Esophagus squamous epithelium (tissue), 4 donors: ENCODE measurements around the gene SERPINA1.

Experiments used
- CTCF ChIP-seq, 6 experiments: fragments of 450-650 bp in 4 of 6; fragments of 200-600 bp in 2 of 6; sonication (generic) in 2 of 6; IDR thresholded peaks; one replicate each; pipeline ENCODE4 v1.5.1; 2016 to 2019; ENCODE audit warnings: antibody characterized with exemption in 6 of 6, mild to moderate bottlenecking in 4 of 6, moderate library complexity in 4 of 6
- POLR2A ChIP-seq, 4 donors: fragments of 450-650 bp; IDR thresholded peaks; one replicate each; pipeline ENCODE4 v1.6.1; 2017; ENCODE audit warnings: antibody characterized with exemption in 4 of 4, mild to moderate bottlenecking in 4 of 4, moderate library complexity in 3 of 4

- TF ChIP-seq CTCF (IDR thresholded peaks at IDR 0.05) = no peak
- no peak for TF ChIP-seq POLR2A (IDR thresholded peaks at IDR 0.05)
Observed at GRCh38 chr14:94341656-94342333, 46.6 kb downstream of the SERPINA1 start.
